Hepatocyte (in vitro differentiated cells): ENCODE measurements around the gene SDK1.

ENCODE experiments used
- EZH2 ChIP-seq: fragments of 200-600 bp; sonication (generic); IDR thresholded peaks from 2 replicates; pipeline ENCODE4 v1.6.1; 2016; ENCODE audit warnings: antibody characterized with exemption, mild to moderate bottlenecking, borderline replicate concordance
- EZH2phosphoT487 ChIP-seq: fragments of 200-600 bp; sonication (generic); IDR thresholded peaks from one replicate; pipeline ENCODE4 v1.6.1; 2018; ENCODE audit warnings: antibody characterized with exemption, mild to moderate bottlenecking, low read depth, moderate library complexity; ENCODE audit not compliant: unreplicated experiment, severe bottlenecking
- TF ChIP-seq, protein P1 (sequence below): fragments of 200-600 bp; sonication (generic); IDR thresholded peaks from 2 replicates; pipeline ENCODE4 v1.5.1; 2016; ENCODE audit warnings: antibody characterized with exemption, mild to moderate bottlenecking; ENCODE audit not compliant: poor library complexity

DNA sequence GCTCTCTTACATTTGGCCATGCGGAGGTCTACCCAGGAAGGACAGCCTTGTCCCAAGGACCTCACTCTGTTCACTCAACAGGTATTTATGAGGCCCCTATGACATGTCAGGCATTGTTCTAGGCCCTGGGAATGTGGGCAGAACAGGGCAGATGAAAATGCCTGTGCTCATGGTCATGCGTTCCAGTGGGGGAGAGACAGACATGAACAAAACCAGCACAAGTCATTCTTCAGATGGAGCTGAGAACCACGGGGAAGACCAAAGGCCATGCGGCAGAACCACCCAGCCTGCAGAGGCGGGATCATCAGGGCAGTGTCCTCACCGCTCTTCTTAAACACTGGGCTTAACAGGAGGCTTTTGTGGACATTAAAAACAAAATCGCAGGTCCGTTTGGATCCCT is 636.1 kb downstream of the SDK1 start:
- TF ChIP-seq, protein P1, sequence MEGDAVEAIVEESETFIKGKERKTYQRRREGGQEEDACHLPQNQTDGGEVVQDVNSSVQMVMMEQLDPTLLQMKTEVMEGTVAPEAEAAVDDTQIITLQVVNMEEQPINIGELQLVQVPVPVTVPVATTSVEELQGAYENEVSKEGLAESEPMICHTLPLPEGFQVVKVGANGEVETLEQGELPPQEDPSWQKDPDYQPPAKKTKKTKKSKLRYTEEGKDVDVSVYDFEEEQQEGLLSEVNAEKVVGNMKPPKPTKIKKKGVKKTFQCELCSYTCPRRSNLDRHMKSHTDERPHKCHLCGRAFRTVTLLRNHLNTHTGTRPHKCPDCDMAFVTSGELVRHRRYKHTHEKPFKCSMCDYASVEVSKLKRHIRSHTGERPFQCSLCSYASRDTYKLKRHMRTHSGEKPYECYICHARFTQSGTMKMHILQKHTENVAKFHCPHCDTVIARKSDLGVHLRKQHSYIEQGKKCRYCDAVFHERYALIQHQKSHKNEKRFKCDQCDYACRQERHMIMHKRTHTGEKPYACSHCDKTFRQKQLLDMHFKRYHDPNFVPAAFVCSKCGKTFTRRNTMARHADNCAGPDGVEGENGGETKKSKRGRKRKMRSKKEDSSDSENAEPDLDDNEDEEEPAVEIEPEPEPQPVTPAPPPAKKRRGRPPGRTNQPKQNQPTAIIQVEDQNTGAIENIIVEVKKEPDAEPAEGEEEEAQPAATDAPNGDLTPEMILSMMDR = no peak
- TF ChIP-seq EZH2phosphoT487 = no peak
- TF ChIP-seq EZH2 = no peak
